Skeletal muscle satellite cell (primary cell): Measurements from ENCODE around the gene NPFFR2.

Experiments
- H3K27me3 ChIP-seq: 2 replicates; pipeline ENCODE4 v1.7.0; 2013; ENCODE audit warnings: low read length; ENCODE audit not compliant: control insufficient read depth, insufficient read depth
- H3K36me3 ChIP-seq: 2 replicates; pipeline ENCODE4 v1.7.0; 2013; ENCODE audit warnings: mild to moderate bottlenecking, control low read depth, low read length; ENCODE audit not compliant: insufficient read depth
- H3K4me1 ChIP-seq: 2 replicates; pipeline ENCODE4 v1.7.0; 2013; ENCODE audit warnings: low read length; ENCODE audit not compliant: control insufficient read depth, insufficient read depth
- H3K4me2 ChIP-seq: 2 replicates; pipeline ENCODE4 v1.7.0; 2013; ENCODE audit warnings: mild to moderate bottlenecking, low read length
- H3K4me3 ChIP-seq: 2 replicates; pipeline ENCODE4 v1.7.0; 2013; ENCODE audit warnings: low read length
- H3K9ac ChIP-seq: 2 replicates; pipeline ENCODE4 v1.7.0; 2013; ENCODE audit warnings: mild to moderate bottlenecking, low read depth, low read length, moderate library complexity
- H3K9me3 ChIP-seq: replicated peaks from 2 replicates; pipeline ENCODE4 v1.7.0; 2013; ENCODE audit warnings: mild to moderate bottlenecking, control low read depth, low read length

NPFFR2 gene

GRCh38 chr4:72194046-72194445 is 162.2 kb downstream of the NPFFR2 start:
- Histone ChIP-seq H3K9ac (no peak overlapping the region), H3K4me2 (no peak overlapping the region), H3K4me1 (no peaks in the 10 kb centered on the region), H3K36me3 (no peaks in the 10 kb centered on the region), H3K9me3 (peaks cover 3% of the 10 kb centered on the region), H3K4me3 (no peak overlapping the region), H3K27me3 (no peaks in the 10 kb centered on the region)

GRCh38 chr4:72194453-72194852 is 162.7 kb downstream of the NPFFR2 start:
- Histone ChIP-seq H3K4me3 (no peak overlapping the region), H3K9ac (no peak overlapping the region), H3K9me3 (peaks cover 3% of the 10 kb centered on the region), H3K27me3 (no peaks in the 10 kb centered on the region), H3K4me1 (no peaks in the 10 kb centered on the region), H3K36me3 (no peaks in the 10 kb centered on the region), H3K4me2 (no peak overlapping the region)
